Measurements from ENCODE around the gene BICD2. TPM values are rescaled to one million over a fixed set of nuclear protein-coding genes. Genes with fewer than 3 reads are reported as not detected.
A peak's percentile ranks its signal among the peaks of the same experiment; 100 is the strongest.

The BICD2 gene
- total and polyA plus RNA-seq, 2 donors (not counting 1 experiment from before 2014, with no cell fraction given), result 33.2 to 49.5 TPM

DNA sequence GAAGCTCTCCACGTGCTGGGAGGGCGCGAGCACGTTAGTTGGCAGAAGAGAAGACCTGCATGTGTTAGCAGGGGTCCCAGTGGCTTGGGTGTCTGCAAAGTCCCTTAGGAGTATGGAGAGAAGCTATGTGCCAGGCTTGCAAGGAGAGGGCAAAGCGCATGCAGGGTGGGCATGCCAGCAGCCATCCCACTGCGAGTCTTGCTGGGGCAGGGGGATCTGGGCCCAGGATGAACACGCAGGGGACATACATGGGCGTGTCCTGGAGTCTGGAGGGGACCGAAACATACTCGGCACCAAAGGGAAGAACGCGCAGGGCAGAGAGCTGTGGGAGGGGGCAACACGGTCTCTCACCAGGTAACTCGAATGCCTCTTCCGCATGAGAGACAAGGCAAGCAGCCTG lies 51.1 kb downstream of the BICD2 start:
- H3K27ac ChIP-seq (ENCODE audit: low read length in 2 of 2), result no peak overlapping the region
- intact Hi-C loops (cut with micrococcal nuclease), result no loop called here
- no peaks in the 10 kb centered on the region for H3K27me3 Mint-ChIP-seq
- WGBS (ENCODE audit: insufficient coverage), result 92% methylated on average over 15 of the region's 15 CpGs
- H3K4me1 Mint-ChIP-seq, result peaks cover 37% of the 10 kb centered on the region
- H3K79me2 ChIP-seq (ENCODE audit: control insufficient read depth, insufficient read depth, low read length), result peaks cover 47% of the 10 kb centered on the region
- H4K20me1 ChIP-seq (ENCODE audit: control insufficient read depth, insufficient read depth, low read length, poor library complexity, severe bottlenecking), result peaks cover 45% of the 10 kb centered on the region
- DNase-seq (no peak), ATAC-seq (ENCODE audit: low read depth) (no peak)
- TF ChIP-seq, protein P1, sequence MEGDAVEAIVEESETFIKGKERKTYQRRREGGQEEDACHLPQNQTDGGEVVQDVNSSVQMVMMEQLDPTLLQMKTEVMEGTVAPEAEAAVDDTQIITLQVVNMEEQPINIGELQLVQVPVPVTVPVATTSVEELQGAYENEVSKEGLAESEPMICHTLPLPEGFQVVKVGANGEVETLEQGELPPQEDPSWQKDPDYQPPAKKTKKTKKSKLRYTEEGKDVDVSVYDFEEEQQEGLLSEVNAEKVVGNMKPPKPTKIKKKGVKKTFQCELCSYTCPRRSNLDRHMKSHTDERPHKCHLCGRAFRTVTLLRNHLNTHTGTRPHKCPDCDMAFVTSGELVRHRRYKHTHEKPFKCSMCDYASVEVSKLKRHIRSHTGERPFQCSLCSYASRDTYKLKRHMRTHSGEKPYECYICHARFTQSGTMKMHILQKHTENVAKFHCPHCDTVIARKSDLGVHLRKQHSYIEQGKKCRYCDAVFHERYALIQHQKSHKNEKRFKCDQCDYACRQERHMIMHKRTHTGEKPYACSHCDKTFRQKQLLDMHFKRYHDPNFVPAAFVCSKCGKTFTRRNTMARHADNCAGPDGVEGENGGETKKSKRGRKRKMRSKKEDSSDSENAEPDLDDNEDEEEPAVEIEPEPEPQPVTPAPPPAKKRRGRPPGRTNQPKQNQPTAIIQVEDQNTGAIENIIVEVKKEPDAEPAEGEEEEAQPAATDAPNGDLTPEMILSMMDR (IDR thresholded peaks at IDR 0.05), result no peak
- no peak for TF ChIP-seq EZH2 (IDR thresholded peaks at IDR 0.05; ENCODE audit: borderline replicate concordance, insufficient read depth, low read depth, low read length, poor library complexity, severe bottlenecking)
- H3K9me3 ChIP-seq (ENCODE audit: control extremely low read depth in 1 of 3, control insufficient read depth in 2 of 3, insufficient read depth in 1 of 3, low read length in 2 of 3), result no peaks in the 10 kb centered on the region
- H3K27ac Mint-ChIP-seq, result no peak overlapping the region
- no peaks in the 10 kb centered on the region for H3K9me3 Mint-ChIP-seq (ENCODE audit: insufficient read depth)
- H3K36me3 ChIP-seq (replicated peaks in 1 of 2; ENCODE audit: control extremely low read depth in 1 of 2, control insufficient read depth in 1 of 2, extremely low read depth in 1 of 2, insufficient read depth in 2 of 2, low read length in 1 of 2), result peaks cover 0 to 83% of the 10 kb centered on the region in 2 experiments
- ChIA-PET POLR2A (no interaction called here), CTCF (interaction anchor here (6.7 to 10.2 kb wide), 3 partner anchors 15 to 77 kb away, joined by 35 to 203 read pairs (median 109); partner anchors contain the start of gene BICD2)
- no peak overlapping the region for H3K9ac ChIP-seq (ENCODE audit: low read length)
- H2AFZ ChIP-seq (ENCODE audit: insufficient read depth, low read depth, low read length, poor library complexity, severe bottlenecking), result no peak overlapping the region
- H3K4me1 ChIP-seq (ENCODE audit: control insufficient read depth in 2 of 2, insufficient read depth in 2 of 2, low read length in 2 of 2), result peaks cover 20 to 45% of the 10 kb centered on the region in 2 donors
- H3K4me3 ChIP-seq (ENCODE audit: control extremely low read depth in 1 of 5, extremely low read depth in 1 of 5, insufficient read depth in 1 of 5, low read depth in 2 of 5, low read length in 4 of 5), result no peak overlapping the region
- no peaks in the 10 kb centered on the region for H3K27me3 ChIP-seq (replicated peaks in 1 of 4; ENCODE audit: control extremely low read depth in 1 of 4, control insufficient read depth in 3 of 4, insufficient read depth in 4 of 4, low read length in 3 of 4)
- H3K4me2 ChIP-seq (replicated peaks; ENCODE audit: low read depth, low read length, poor library complexity, severe bottlenecking), result no peak overlapping the region
- no peak overlapping the region for H3K4me3 Mint-ChIP-seq

DNA sequence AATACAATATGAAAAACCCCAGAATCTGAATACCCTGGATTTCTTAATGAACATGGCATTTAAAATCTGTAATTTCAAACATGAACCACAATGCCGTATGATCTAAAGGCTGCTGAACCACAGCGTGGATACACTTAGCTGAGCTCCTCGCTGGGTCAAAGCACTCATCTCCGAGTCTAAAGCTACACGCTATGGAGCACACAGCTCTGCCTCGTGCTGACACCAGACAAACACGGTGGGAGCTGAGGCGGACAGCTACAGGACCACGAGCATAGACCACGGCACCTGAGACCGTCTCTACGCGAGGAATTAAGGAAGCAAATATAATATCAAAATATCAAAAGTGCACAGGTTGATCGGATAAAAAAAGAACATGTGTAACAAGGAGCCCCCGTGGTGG lies 51.9 kb downstream of the BICD2 start:
- intact Hi-C loops (cut with micrococcal nuclease), result no loop called here
- DNase-seq, result no peak
- Histone ChIP-seq H2AFZ (ENCODE audit: insufficient read depth, low read depth, low read length, poor library complexity, severe bottlenecking) (no peak overlapping the region), H3K9me3 (ENCODE audit: control extremely low read depth in 1 of 3, control insufficient read depth in 2 of 3, insufficient read depth in 1 of 3, low read length in 2 of 3) (no peaks in the 10 kb centered on the region), H3K4me1 (ENCODE audit: control insufficient read depth in 2 of 2, insufficient read depth in 2 of 2, low read length in 2 of 2) (peaks cover 20 to 40% of the 10 kb centered on the region in 2 donors), H3K79me2 (ENCODE audit: control insufficient read depth, insufficient read depth, low read length) (peaks cover 40% of the 10 kb centered on the region), H3K4me3 (ENCODE audit: control extremely low read depth in 1 of 5, extremely low read depth in 1 of 5, insufficient read depth in 1 of 5, low read depth in 2 of 5, low read length in 4 of 5) (no peak overlapping the region), H4K20me1 (ENCODE audit: control insufficient read depth, insufficient read depth, low read length, poor library complexity, severe bottlenecking) (peaks cover 39% of the 10 kb centered on the region), H3K9ac (ENCODE audit: low read length) (no peak overlapping the region), H3K27ac (ENCODE audit: low read length in 2 of 2) (peak overlapping the region in 1 of 2 donors; percentile 64), H3K27me3 (replicated peaks in 1 of 4; ENCODE audit: control extremely low read depth in 1 of 4, control insufficient read depth in 3 of 4, insufficient read depth in 4 of 4, low read length in 3 of 4) (no peaks in the 10 kb centered on the region), H3K36me3 (replicated peaks in 1 of 2; ENCODE audit: control extremely low read depth in 1 of 2, control insufficient read depth in 1 of 2, extremely low read depth in 1 of 2, insufficient read depth in 2 of 2, low read length in 1 of 2) (peaks cover 0 to 76% of the 10 kb centered on the region in 2 experiments), H3K4me2 (replicated peaks; ENCODE audit: low read depth, low read length, poor library complexity, severe bottlenecking) (no peak overlapping the region)
- ChIA-PET CTCF (interaction anchor here (6.7 to 10.2 kb wide), 3 partner anchors 16 to 77 kb away, joined by 35 to 203 read pairs (median 109); partner anchors contain the start of gene BICD2), POLR2A (no interaction called here)
- H3K4me3 Mint-ChIP-seq, result no peak overlapping the region
- peaks cover 36% of the 10 kb centered on the region for H3K4me1 Mint-ChIP-seq
- ATAC-seq (ENCODE audit: low read depth), result no peak
- no peak for TF ChIP-seq EZH2 (IDR thresholded peaks at IDR 0.05; ENCODE audit: borderline replicate concordance, insufficient read depth, low read depth, low read length, poor library complexity, severe bottlenecking)
- TF ChIP-seq, protein P1 (IDR thresholded peaks at IDR 0.05), result no peak
- no peaks in the 10 kb centered on the region for H3K9me3 Mint-ChIP-seq (ENCODE audit: insufficient read depth)
- WGBS (ENCODE audit: insufficient coverage), result 90% methylated on average over 13 of the region's 15 CpGs
- H3K27me3 Mint-ChIP-seq, result no peaks in the 10 kb centered on the region
- peak overlapping the region; percentile 63 for H3K27ac Mint-ChIP-seq
